IMR-90 (cell line): ENCODE measurements around the gene TLCD4. TPM values are rescaled to one million over a fixed set of nuclear protein-coding genes. Genes with fewer than 3 reads are reported as not detected.

Source experiments
- ATAC-seq: fragments of 200-7000 bp; cut with Tn5 transposase; 2 replicates; pipeline ENCODE4 v1.9.1; 2020; ENCODE audit warnings: low read depth, mild to moderate bottlenecking, moderate library complexity
- BruUV-seq: library from RNA; stranded (reverse); fragments of 400-500 nt; replicated peaks from 2 replicates; lab custom pipeline; 2021; lab: Mats Ljungman, UMichigan
- CTCF ChIA-PET: fragments of 300-600 bp; formaldehyde crosslinking; extraction: SDS; loops from one replicate; lab custom pipeline; 2021; ENCODE audit warnings: antibody characterized with exemption; lab: Yijun Ruan, JAX
- POLR2A ChIA-PET: fragments of 300-600 bp; sonication (Branson Sonifier 250); formaldehyde crosslinking; loops from one replicate; lab custom pipeline; 2022; ENCODE audit warnings: antibody characterized with exemption; ENCODE audit not compliant: unreplicated experiment; lab: Charles Lee
- DNase-seq: peaks from one replicate; pipeline ENCODE4 v3.0.0; 2013
- H2AFZ ChIP-seq: replicated peaks from 2 replicates; pipeline ENCODE3; 2013; ENCODE audit warnings: low read length, mild to moderate bottlenecking; ENCODE audit not compliant: poor library complexity
- H2AK5ac ChIP-seq: 2 replicates; pipeline ENCODE4 v1.6.1; 2013; ENCODE audit warnings: low read depth, low read length, inconsistent platforms
- H2AK9ac ChIP-seq: replicated peaks from 2 replicates; pipeline ENCODE3; 2013; ENCODE audit warnings: mild to moderate bottlenecking, low read depth, low read length, moderate library complexity; ENCODE audit not compliant: poor library complexity
- H2BK120ac ChIP-seq: 2 replicates; pipeline ENCODE4 v1.6.1; 2013; ENCODE audit warnings: low read depth, low read length, inconsistent platforms
- H2BK15ac ChIP-seq: 3 replicates; pipeline ENCODE4 v1.6.1; 2013; ENCODE audit warnings: low read depth, low read length, inconsistent platforms
- H2BK20ac ChIP-seq: 2 replicates; pipeline ENCODE4 v1.6.1; 2013; ENCODE audit warnings: low read depth, mild to moderate bottlenecking, inconsistent platforms, low read length, moderate library complexity
- H2BK5ac ChIP-seq: 2 replicates; pipeline ENCODE4 v1.6.1; 2013; ENCODE audit warnings: mild to moderate bottlenecking, low read depth, low read length, inconsistent platforms; ENCODE audit not compliant: poor library complexity, severe bottlenecking
- H3K14ac ChIP-seq: replicated peaks from 2 replicates; pipeline ENCODE4 v1.6.1; 2013; ENCODE audit warnings: low read depth, low read length, inconsistent platforms
- H3K18ac ChIP-seq: 2 replicates; pipeline ENCODE4 v1.6.1; 2013; ENCODE audit warnings: low read depth, low read length, control low read depth
- H3K23ac ChIP-seq: 2 replicates; pipeline ENCODE4 v1.6.1; 2013; ENCODE audit warnings: low read depth, low read length, inconsistent platforms
- H3K27ac ChIP-seq: 2 replicates; pipeline ENCODE4 v1.5.1; 2013; ENCODE audit warnings: mild to moderate bottlenecking, control low read depth, low read length; ENCODE audit not compliant: insufficient read depth
- H3K27me3 ChIP-seq: 2 replicates; pipeline ENCODE4 v1.6.1; 2013; ENCODE audit warnings: low read length; ENCODE audit not compliant: control insufficient read depth, insufficient read depth
- H3K36me3 ChIP-seq: 2 replicates; pipeline ENCODE4 v1.6.1; 2013; ENCODE audit warnings: low read length, mixed read lengths; ENCODE audit not compliant: control insufficient read depth, insufficient read depth
- H3K4ac ChIP-seq: 2 replicates; pipeline ENCODE4 v1.6.1; 2013; ENCODE audit warnings: low read depth, low read length, inconsistent platforms
- H3K4me1 ChIP-seq: 2 replicates; pipeline ENCODE4 v1.6.1; 2013; ENCODE audit warnings: low read length, mixed read lengths; ENCODE audit not compliant: control insufficient read depth, insufficient read depth
- H3K4me2 ChIP-seq: 2 replicates; pipeline ENCODE4 v1.6.1; 2013; ENCODE audit warnings: low read depth, mild to moderate bottlenecking, control low read depth, low read length, moderate library complexity
- H3K4me3 ChIP-seq: 2 replicates; pipeline ENCODE4 v1.5.1; 2013; ENCODE audit warnings: low read depth, mild to moderate bottlenecking, control low read depth, low read length, moderate library complexity; ENCODE audit not compliant: insufficient read depth
- H3K56ac ChIP-seq: 2 replicates; pipeline ENCODE4 v1.6.1; 2013; ENCODE audit warnings: low read length, inconsistent platforms; ENCODE audit not compliant: insufficient read depth; ENCODE audit errors: extremely low read depth
- H3K79me1 ChIP-seq, 2 experiments: 2 replicates each; pipeline ENCODE4 v1.6.1; 2013; ENCODE audit warnings: low read length in 2 of 2, inconsistent platforms in 1 of 2, low read depth in 1 of 2
- H3K9ac ChIP-seq: 2 replicates; pipeline ENCODE4 v1.6.1; 2013; ENCODE audit warnings: low read depth, low read length, control low read depth
- H3K9me1 ChIP-seq: 2 replicates; pipeline ENCODE4 v1.6.1; 2013; ENCODE audit warnings: low read length, inconsistent platforms; ENCODE audit not compliant: insufficient read depth
- H3K9me3 ChIP-seq: 2 replicates; pipeline ENCODE4 v1.6.1; 2013; ENCODE audit warnings: low read length; ENCODE audit not compliant: control insufficient read depth, insufficient read depth
- H4K20me1 ChIP-seq: 2 replicates; pipeline ENCODE4 v1.6.1; 2013; ENCODE audit warnings: low read length, inconsistent platforms; ENCODE audit not compliant: insufficient read depth
- H4K5ac ChIP-seq: 2 replicates; pipeline ENCODE4 v1.6.1; 2013; ENCODE audit warnings: mild to moderate bottlenecking, low read depth, low read length, control low read depth
- H4K8ac ChIP-seq, 2 experiments: 2 replicates each; pipeline ENCODE4 v1.6.1; 2013; ENCODE audit warnings: low read depth in 2 of 2, low read length in 2 of 2, control low read depth in 1 of 2, inconsistent platforms in 1 of 2
- H4K91ac ChIP-seq: 2 replicates; pipeline ENCODE4 v1.6.1; 2013; ENCODE audit warnings: low read depth, low read length, inconsistent platforms; ENCODE audit not compliant: insufficient read depth
- BHLHE40 ChIP-seq: fragments of 150-350 bp; IDR thresholded peaks from 2 replicates; pipeline ENCODE4 v1.6.1; 2016; ENCODE audit warnings: mild to moderate bottlenecking, low read depth, low read length
- CEBPB ChIP-seq: IDR thresholded peaks from 2 replicates; pipeline ENCODE4 v1.6.1; 2012; ENCODE audit warnings: low read depth, low read length, improper control_type of control experiment
- CHD1 ChIP-seq: IDR thresholded peaks from 2 replicates; pipeline ENCODE4 v1.6.1; 2012; ENCODE audit warnings: low read depth, low read length, improper control_type of control experiment
- FOS ChIP-seq: fragments of 150-350 bp; IDR thresholded peaks from 2 replicates; pipeline ENCODE4 v1.6.1; 2016; ENCODE audit warnings: low read depth, low read length
- MAFK ChIP-seq: IDR thresholded peaks from 2 replicates; pipeline ENCODE4 v1.6.1; 2012; ENCODE audit warnings: low read depth, low read length, improper control_type of control experiment
- MAZ ChIP-seq: IDR thresholded peaks from 2 replicates; pipeline ENCODE4 v1.6.1; 2012; ENCODE audit warnings: low read depth, mild to moderate bottlenecking, low read length, improper control_type of control experiment, moderate library complexity, borderline replicate concordance
- MXI1 ChIP-seq: IDR thresholded peaks from 2 replicates; pipeline ENCODE4 v1.6.1; 2012; ENCODE audit warnings: low read depth, mild to moderate bottlenecking, low read length, moderate library complexity, borderline replicate concordance
- NFE2L2 ChIP-seq: fragments of 150-350 bp; IDR thresholded peaks from 2 replicates; pipeline ENCODE4 v1.6.1; 2016; ENCODE audit warnings: low read depth, mild to moderate bottlenecking, low read length
- POLR2A ChIP-seq: IDR thresholded peaks from 2 replicates; pipeline ENCODE4 v1.6.1; 2012; ENCODE audit warnings: mild to moderate bottlenecking, low read depth, low read length
- RAD21 ChIP-seq: IDR thresholded peaks from 2 replicates; pipeline ENCODE4 v1.6.1; 2012; ENCODE audit warnings: low read length, improper control_type of control experiment
- RCOR1 ChIP-seq: IDR thresholded peaks from 2 replicates; pipeline ENCODE4 v1.6.1; 2012; ENCODE audit warnings: mild to moderate bottlenecking, low read length, improper control_type of control experiment; ENCODE audit not compliant: insufficient replicate concordance
- RFX5 ChIP-seq: IDR thresholded peaks from 2 replicates; pipeline ENCODE4 v1.8.0; 2012; ENCODE audit warnings: low read depth, mild to moderate bottlenecking, low read length, moderate library complexity
- SMC3 ChIP-seq: fragments of 150-350 bp; IDR thresholded peaks from 2 replicates; pipeline ENCODE4 v1.6.1; 2016; ENCODE audit warnings: low read depth, mild to moderate bottlenecking, antibody characterized with exemption, low read length, moderate library complexity
- WGBS, 2 experiments: methylation state at CpG; one replicate each; pipeline versions ENCODE4 v1.1.5 to v1.1.7; 2013; ENCODE audit warnings: missing lambda C conversion rate in 2 of 2; ENCODE audit not compliant: insufficient read length in 1 of 2; ENCODE audit errors: extremely low coverage in 2 of 2; 5-methylcytosine and 5-hydroxymethylcytosine counted together
- dilution Hi-C: fragments of 300-500 bp; cut with HindIII; formaldehyde crosslinking; loops from one replicate; pipeline ENCODE4 v1.14.3; 2018; ENCODE audit warnings: low sequenced_read_pairs; ENCODE audit not compliant: unreplicated experiment
- in situ Hi-C: fragments of 300-500 bp; cut with MboI; formaldehyde crosslinking; loops from 3 replicates; pipeline ENCODE4 v1.14.3; 2019; ENCODE audit warnings: low sequenced_read_pairs, inconsistent platforms, mixed read lengths
- intact Hi-C: fragments of 100-400 bp; cut with micrococcal nuclease; formaldehyde crosslinking; loops from 2 replicates; pipeline ENCODE4 v1.10.0; 2022
- polyA plus RNA-seq, 3 experiments: library from polyadenylated mRNA; depleted of rRNA; stranded (reverse); fragments of >200 nt; gene quantifications; 2 replicates each; pipeline ENCODE4 v1.2.3, GENCODE V29; 2012; ENCODE audit warnings: low replicate concordance in 1 of 3
- total RNA-seq: library from RNA; depleted of rRNA; stranded (reverse); fragments of >200 nt; gene quantifications from 2 replicates; pipeline ENCODE4 v1.2.3, GENCODE V29; 2012
- TF ChIP-seq, protein P1 (sequence below): fragments of 150-350 bp; IDR thresholded peaks from 2 replicates; pipeline ENCODE4 v1.6.1; 2016; ENCODE audit warnings: low read depth, mild to moderate bottlenecking, low read length, moderate library complexity, borderline replicate concordance
- TF ChIP-seq, protein P2 (sequence below): fragments of 150-350 bp; IDR thresholded peaks from 2 replicates; pipeline ENCODE4 v1.6.1; 2017; ENCODE audit warnings: mild to moderate bottlenecking, antibody characterized with exemption, low read length, low read depth
- TF ChIP-seq, protein P3 (sequence below): conservative IDR thresholded peaks from 2 replicates; pipeline ENCODE4 v1.5.1; 2012; ENCODE audit warnings: mild to moderate bottlenecking, low read depth, low read length, improper control_type of control experiment

The TLCD4 gene
- total and polyA plus RNA-seq, 2 of the 4 experiments (the other 2 are of a cell fraction) = 0.22 to 0.36 TPM

DNA sequence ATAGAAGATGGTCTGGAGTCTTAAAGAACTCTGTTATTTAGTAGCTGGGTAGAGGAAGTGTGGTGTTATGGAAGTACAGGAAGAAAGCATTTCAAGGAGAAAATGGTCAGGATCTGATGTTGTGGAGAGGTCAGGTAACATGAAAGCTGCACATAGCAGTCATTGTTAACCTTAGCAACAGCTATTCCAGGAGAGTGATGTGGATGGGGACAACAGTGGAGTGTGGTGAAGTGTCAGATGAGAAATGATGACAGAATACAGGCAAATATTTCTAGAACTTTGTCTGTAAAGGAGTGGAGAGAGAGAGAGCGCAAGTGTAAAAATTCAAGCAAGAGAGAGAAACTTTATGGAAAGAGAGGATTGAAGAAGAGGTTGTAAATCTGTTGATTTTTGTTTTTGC, 15.6 kb downstream of the TLCD4 start:
- Histone ChIP-seq H3K27me3 (no peaks in the 10 kb centered on the region), H3K4me2 (no peak overlapping the region), H2BK15ac (no peak overlapping the region), H3K9me3 (no peaks in the 10 kb centered on the region), H4K8ac (no peak overlapping the region), H3K23ac (no peak overlapping the region), H4K20me1 (no peaks in the 10 kb centered on the region), H4K5ac (no peak overlapping the region), H3K36me3 (no peaks in the 10 kb centered on the region), H3K9ac (no peak overlapping the region), H3K18ac (no peak overlapping the region), H3K4me1 (no peaks in the 10 kb centered on the region), H2BK120ac (no peak overlapping the region), H2BK20ac (no peak overlapping the region), H2BK5ac (no peak overlapping the region), H2AFZ (no peak overlapping the region), H3K4ac (no peak overlapping the region), H3K9me1 (no peaks in the 10 kb centered on the region), H3K79me1 (no peaks in the 10 kb centered on the region), H4K91ac (no peak overlapping the region), H3K4me3 (no peak overlapping the region), H3K27ac (no peak overlapping the region), H3K56ac (no peak overlapping the region), H2AK9ac (no peak overlapping the region), H3K14ac (no peak overlapping the region), H2AK5ac (no peak overlapping the region)
- DNase-seq = no peak
- in situ Hi-C loops (no loop called here), dilution Hi-C loops (no loop called here), intact Hi-C loops (no loop called here)
- ChIA-PET POLR2A (interaction anchor here (0.6 kb wide), 1 partner anchor 51 kb away, joined by 5 read pairs; no protein-coding TSS in a partner anchor), CTCF (no interaction called here)
- ATAC-seq = no peak
- no peak for TF ChIP-seq FOS
- TF ChIP-seq SMC3 = no peak
- TF ChIP-seq RFX5 = no peak
- no peak for TF ChIP-seq RCOR1
- TF ChIP-seq MAZ = no peak
- TF ChIP-seq BHLHE40 = no peak
- TF ChIP-seq, protein P1, sequence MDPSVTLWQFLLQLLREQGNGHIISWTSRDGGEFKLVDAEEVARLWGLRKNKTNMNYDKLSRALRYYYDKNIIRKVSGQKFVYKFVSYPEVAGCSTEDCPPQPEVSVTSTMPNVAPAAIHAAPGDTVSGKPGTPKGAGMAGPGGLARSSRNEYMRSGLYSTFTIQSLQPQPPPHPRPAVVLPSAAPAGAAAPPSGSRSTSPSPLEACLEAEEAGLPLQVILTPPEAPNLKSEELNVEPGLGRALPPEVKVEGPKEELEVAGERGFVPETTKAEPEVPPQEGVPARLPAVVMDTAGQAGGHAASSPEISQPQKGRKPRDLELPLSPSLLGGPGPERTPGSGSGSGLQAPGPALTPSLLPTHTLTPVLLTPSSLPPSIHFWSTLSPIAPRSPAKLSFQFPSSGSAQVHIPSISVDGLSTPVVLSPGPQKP = no peak
- TF ChIP-seq POLR2A = no peak
- no peak for TF ChIP-seq CEBPB
- no peak for TF ChIP-seq RAD21
- TF ChIP-seq CHD1 = no peak
- no peak for TF ChIP-seq MAFK
- TF ChIP-seq, protein P2, sequence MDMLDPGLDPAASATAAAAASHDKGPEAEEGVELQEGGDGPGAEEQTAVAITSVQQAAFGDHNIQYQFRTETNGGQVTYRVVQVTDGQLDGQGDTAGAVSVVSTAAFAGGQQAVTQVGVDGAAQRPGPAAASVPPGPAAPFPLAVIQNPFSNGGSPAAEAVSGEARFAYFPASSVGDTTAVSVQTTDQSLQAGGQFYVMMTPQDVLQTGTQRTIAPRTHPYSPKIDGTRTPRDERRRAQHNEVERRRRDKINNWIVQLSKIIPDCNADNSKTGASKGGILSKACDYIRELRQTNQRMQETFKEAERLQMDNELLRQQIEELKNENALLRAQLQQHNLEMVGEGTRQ = no peak
- TF ChIP-seq, protein P3, sequence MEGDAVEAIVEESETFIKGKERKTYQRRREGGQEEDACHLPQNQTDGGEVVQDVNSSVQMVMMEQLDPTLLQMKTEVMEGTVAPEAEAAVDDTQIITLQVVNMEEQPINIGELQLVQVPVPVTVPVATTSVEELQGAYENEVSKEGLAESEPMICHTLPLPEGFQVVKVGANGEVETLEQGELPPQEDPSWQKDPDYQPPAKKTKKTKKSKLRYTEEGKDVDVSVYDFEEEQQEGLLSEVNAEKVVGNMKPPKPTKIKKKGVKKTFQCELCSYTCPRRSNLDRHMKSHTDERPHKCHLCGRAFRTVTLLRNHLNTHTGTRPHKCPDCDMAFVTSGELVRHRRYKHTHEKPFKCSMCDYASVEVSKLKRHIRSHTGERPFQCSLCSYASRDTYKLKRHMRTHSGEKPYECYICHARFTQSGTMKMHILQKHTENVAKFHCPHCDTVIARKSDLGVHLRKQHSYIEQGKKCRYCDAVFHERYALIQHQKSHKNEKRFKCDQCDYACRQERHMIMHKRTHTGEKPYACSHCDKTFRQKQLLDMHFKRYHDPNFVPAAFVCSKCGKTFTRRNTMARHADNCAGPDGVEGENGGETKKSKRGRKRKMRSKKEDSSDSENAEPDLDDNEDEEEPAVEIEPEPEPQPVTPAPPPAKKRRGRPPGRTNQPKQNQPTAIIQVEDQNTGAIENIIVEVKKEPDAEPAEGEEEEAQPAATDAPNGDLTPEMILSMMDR = no peak
- TF ChIP-seq MXI1 = no peak
- TF ChIP-seq NFE2L2 = no peak
- BruUV-seq = no TSS peak
- WGBS, 2 experiments = 100% methylated on average over 1 of the region's 1 CpG; no CpG with 5 or more reads in 1 of the 2 experiments
